Fibroblast of skin of scalp (primary cell): ENCODE measurements around the gene GGACT.
A peak's percentile ranks its signal among the peaks of the same experiment; 100 is the strongest.

Experiments used
- DNase-seq: peaks from one replicate; pipeline ENCODE4 v3.0.0-alpha.2; 2013

GGACT gene

GRCh38 chr13:100546713-100547405 lies 41.7 kb downstream of the GGACT start:
- DNase-seq, result no peak

GRCh38 chr13:100545684-100546061 lies 42.9 kb downstream of the GGACT start:
- no peak for DNase-seq

GRCh38 chr13:100544866-100545683 lies 43.5 kb downstream of the GGACT start:
- DNase-seq, result no peak

GRCh38 chr13:100543872-100544602 lies 44.6 kb downstream of the GGACT start:
- DNase-seq, result peak; percentile 6

- peak; percentile 57 for DNase-seq
Observed at GRCh38 chr13:100542826-100543156, 45.8 kb downstream of the GGACT start.

- DNase-seq, result no peak
Observed at GRCh38 chr13:100541897-100542825, 46.4 kb downstream of the GGACT start.

- DNase-seq, result peak; percentile 5
Observed at GRCh38 chr13:100540621-100541020, 48.0 kb downstream of the GGACT start.

GRCh38 chr13:100537951-100538462 lies 50.6 kb downstream of the GGACT start:
- DNase-seq, result no peak

GRCh38 chr13:100537486-100537885 lies 51.1 kb downstream of the GGACT start:
- no peak for DNase-seq

- DNase-seq, result no peak
Observed at GRCh38 chr13:100536643-100537180, 51.9 kb downstream of the GGACT start.

- no peak for DNase-seq
Observed at GRCh38 chr13:100535426-100536135, 53.0 kb downstream of the GGACT start.

- no peak for DNase-seq
Observed at GRCh38 chr13:100534911-100535310, 53.7 kb downstream of the GGACT start.

- DNase-seq, result no peak
Observed at GRCh38 chr13:100534147-100534843, 54.3 kb downstream of the GGACT start.

GRCh38 chr13:100533588-100534041 lies 55.0 kb downstream of the GGACT start:
- DNase-seq, result no peak

- no peak for DNase-seq
Observed at GRCh38 chr13:100532836-100533435, 55.7 kb downstream of the GGACT start.

GRCh38 chr13:100532090-100532766 lies 56.4 kb downstream of the GGACT start:
- no peak for DNase-seq

- DNase-seq, result no peak
Observed at GRCh38 chr13:100530671-100531213, 57.8 kb downstream of the GGACT start.

GRCh38 chr13:100529666-100530377 lies 58.8 kb downstream of the GGACT start:
- DNase-seq, result no peak
